Body of pancreas (tissue), 4 donors: Measurements from ENCODE around the gene NTHL1. TPM values are rescaled to one million over a fixed set of nuclear protein-coding genes. Genes with fewer than 3 reads are reported as not detected.

ENCODE experiments used
- ATAC-seq: fragments of 150-250 bp; one replicate; pipeline ENCODE4 v1.9.1; 2016
- DNase-seq, 4 donors: peaks; one replicate each; pipeline ENCODE4 v3.0.0-alpha.2; 2019
- H3K27ac ChIP-seq, 4 donors: fragments of 200-600 bp; sonication (generic); 1 replicate in 3 of 4; 2 replicates in 1 of 4; pipeline versions ENCODE4 v1.5.1 to v1.6.1; 2016 to 2019; ENCODE audit warnings: mild to moderate bottlenecking in 1 of 4, mixed read lengths in 1 of 4, moderate library complexity in 1 of 4
- H3K27me3 ChIP-seq, 2 donors: fragments of 200-600 bp; sonication (generic); one replicate each; pipeline ENCODE4 v1.6.0; 2016; ENCODE audit warnings: mild to moderate bottlenecking in 1 of 2
- H3K36me3 ChIP-seq, 2 donors: fragments of 200-600 bp; sonication (generic); replicated peaks in 1 of 2; 2 replicates each; pipeline ENCODE4 v1.5.1; 2016; ENCODE audit warnings: low read depth in 2 of 2; ENCODE audit not compliant: insufficient read depth in 1 of 2
- H3K4me1 ChIP-seq: fragments of 200-600 bp; sonication (generic); one replicate; pipeline ENCODE4 v1.6.0; 2016
- H3K4me3 ChIP-seq, 2 donors: fragments of 200-600 bp; sonication (generic); 1 replicate in 1 of 2; 2 replicates in 1 of 2; pipeline ENCODE4 v1.5.1; 2016 to 2019
- H3K9me3 ChIP-seq, 3 donors: fragments of 200-600 bp; sonication (generic); 1 replicate in 2 of 3; 2 replicates in 1 of 3; pipeline ENCODE4 v1.5.1; 2016
- CTCF ChIP-seq, 7 experiments: fragments of 450-650 bp in 4 of 7; fragments of 200-600 bp in 3 of 7; sonication (generic) in 3 of 7; IDR thresholded peaks; one replicate each; pipeline ENCODE4 v1.5.1; 2016 to 2019; ENCODE audit warnings: antibody characterized with exemption in 7 of 7
- POLR2A ChIP-seq, 3 donors: fragments of 450-650 bp; IDR thresholded peaks; one replicate each; pipeline ENCODE4 v1.6.1; 2016; ENCODE audit warnings: antibody characterized with exemption in 3 of 3, mild to moderate bottlenecking in 2 of 3
- WGBS, 2 donors: methylation state at CpG; one replicate each; pipeline ENCODE4 v1.1.5; 2017; 5-methylcytosine and 5-hydroxymethylcytosine counted together
- intact Hi-C: fragments of 100-400 bp; cut with DNase I; formaldehyde crosslinking; loops from one replicate; pipeline ENCODE4 v1.15.1; 2023
- total RNA-seq, 2 donors: library from RNA; depleted of rRNA; stranded (reverse); fragments of >200 nt; gene quantifications; one replicate each; pipeline ENCODE4 v1.1.0, GENCODE V29; 2016

The NTHL1 gene
- total RNA-seq, 2 donors from 2014 or later = 15.2 to 19.7 TPM

GRCh38 chr16:1997494-1998359, 49.9 kb downstream of the NTHL1 start:
- DNase-seq (no peak), ATAC-seq (no peak)
- H3K4me1 ChIP-seq = no peaks in the 10 kb centered on the region
- peaks cover 33% of the 10 kb centered on the region in 2 donors for H3K36me3 ChIP-seq
- intact Hi-C loops = no loop called here
- TF ChIP-seq CTCF (IDR thresholded peaks at IDR 0.05) (no peak), POLR2A (IDR thresholded peaks at IDR 0.05) (no peak)
- H3K27ac ChIP-seq = peak overlapping the region in 1 of 4 donors; percentile 37
- H3K27me3 ChIP-seq = no peaks in the 10 kb centered on the region
- no peaks in the 10 kb centered on the region for H3K9me3 ChIP-seq
- H3K4me3 ChIP-seq = no peak overlapping the region
- WGBS, 2 donors = 83 to 86% methylated on average over 18 to 25 of the region's 26 CpGs

- no peak for DNase-seq
- no peaks in the 10 kb centered on the region for H3K9me3 ChIP-seq
- peaks cover 4 to 5% of the 10 kb centered on the region in 2 donors for H3K36me3 ChIP-seq
- intact Hi-C loops = no loop called here
- H3K4me1 ChIP-seq = peaks cover 29% of the 10 kb centered on the region
- TF ChIP-seq CTCF (IDR thresholded peaks at IDR 0.05) (no peak), POLR2A (IDR thresholded peaks at IDR 0.05) (no peak)
- H3K27ac ChIP-seq = no peak overlapping the region
- ATAC-seq = no peak
- WGBS, 2 donors = 43 to 53% methylated on average over 2 of the region's 2 CpGs
- H3K27me3 ChIP-seq = peaks cover 0 to 16% of the 10 kb centered on the region in 2 donors
- H3K4me3 ChIP-seq = no peak overlapping the region
These were observed 53.9 kb downstream of the NTHL1 start for GRCh38 chr16:1993731-1994131.

GRCh38 chr16:1992704-1993317, 54.8 kb downstream of the NTHL1 start:
- H3K27ac ChIP-seq = no peak overlapping the region
- ATAC-seq = no peak
- TF ChIP-seq CTCF (IDR thresholded peaks at IDR 0.05) (no peak), POLR2A (IDR thresholded peaks at IDR 0.05) (no peak)
- no peak overlapping the region for H3K4me3 ChIP-seq
- H3K36me3 ChIP-seq = peaks cover 0 to under 1% of the 10 kb centered on the region in 2 donors
- no peaks in the 10 kb centered on the region for H3K9me3 ChIP-seq
- WGBS, 2 donors = 53% methylated on average over 44 of the region's 50 CpGs; no CpG with 5 or more reads in 1 of the 2 donors
- peaks cover 36% of the 10 kb centered on the region for H3K4me1 ChIP-seq
- peaks cover 0 to 19% of the 10 kb centered on the region in 2 donors for H3K27me3 ChIP-seq
- DNase-seq = no peak
- intact Hi-C loops = no loop called here

- Histone ChIP-seq H3K27me3 (peaks cover 0 to 19% of the 10 kb centered on the region in 2 donors), H3K4me1 (peaks cover 36% of the 10 kb centered on the region), H3K36me3 (no peaks in the 10 kb centered on the region), H3K4me3 (no peak overlapping the region), H3K9me3 (no peaks in the 10 kb centered on the region), H3K27ac (peak overlapping the region in 2 of 4 donors; percentile 17 to 52)
- ATAC-seq = peak; percentile 74
- DNase-seq = peak; percentile 90 to 95 (median 92)
- intact Hi-C loops = no loop called here
- TF ChIP-seq CTCF (IDR thresholded peaks at IDR 0.05) = no peak
- TF ChIP-seq POLR2A (IDR thresholded peaks at IDR 0.05) = peak in 1 of 3 donors; percentile 14
- WGBS, 2 donors = 8 to 50% methylated on average over 2 to 77 of the region's 96 CpGs
These were observed 55.5 kb downstream of the NTHL1 start for GRCh38 chr16:1991948-1992703.
